Activated naive CD4-positive, alpha-beta T cell treated with anti-CD3 and anti-CD28 coated beads for 36 hours (primary cell): ENCODE data around the gene INAVA. TPM values are rescaled to one million over a fixed set of nuclear protein-coding genes. Genes with fewer than 3 reads are reported as not detected.

Experiments
- CTCF ChIA-PET: fragments of 350-600 bp; sonication (Branson Sonifier 250); formaldehyde crosslinking; loops from one replicate; lab custom pipeline; 2021; ENCODE audit warnings: antibody characterized with exemption; lab: Charles Lee
- DNase-seq: peaks from one replicate; pipeline ENCODE4 v3.0.0-alpha.2; 2020
- H3K27ac Mint-ChIP-seq: one replicate; pipeline ENCODE4 v1.8.0; 2021; ENCODE audit warnings: mild to moderate bottlenecking, mixed read lengths
- H3K27me3 Mint-ChIP-seq: one replicate; pipeline ENCODE4 v1.8.0; 2021; ENCODE audit warnings: low read depth, mixed read lengths
- H3K36me3 Mint-ChIP-seq: one replicate; pipeline ENCODE4 v1.8.0; 2021; ENCODE audit warnings: low read depth, mixed read lengths
- H3K4me1 Mint-ChIP-seq: one replicate; pipeline ENCODE4 v1.8.0; 2021; ENCODE audit warnings: low read depth, mixed read lengths
- H3K4me3 Mint-ChIP-seq: one replicate; pipeline ENCODE4 v1.8.0; 2021; ENCODE audit warnings: mild to moderate bottlenecking, moderate library complexity, mixed read lengths
- H3K9me3 Mint-ChIP-seq: one replicate; pipeline ENCODE4 v1.8.0; 2021; ENCODE audit warnings: mixed read lengths
- intact Hi-C: fragments of 100-400 bp; cut with micrococcal nuclease; formaldehyde crosslinking; loops from one replicate; pipeline ENCODE4 v1.15.1; 2023
- total RNA-seq, 2 experiments: library from RNA; stranded (reverse); gene quantifications; one replicate each; pipeline ENCODE4 v1.2.3, GENCODE V29; 2021

Gene INAVA
- total RNA-seq, 2 experiments from 2014 or later, result not detected

GRCh38 chr1:200892546-200892945, 2.2 kb upstream of the INAVA start:
- CTCF ChIA-PET, result interaction anchor here (0.6 to 0.9 kb wide), 2 partner anchors 81 to 173 kb away, joined by 3 to 4 read pairs; no protein-coding TSS in a partner anchor
- no peak overlapping the region for H3K4me3 Mint-ChIP-seq
- H3K4me1 Mint-ChIP-seq, result peaks cover 43% of the 10 kb centered on the region
- no peak overlapping the region for H3K27ac Mint-ChIP-seq
- no peaks in the 10 kb centered on the region for H3K36me3 Mint-ChIP-seq
- intact Hi-C loops, result no loop called here
- H3K27me3 Mint-ChIP-seq, result peaks cover 37% of the 10 kb centered on the region
- H3K9me3 Mint-ChIP-seq, result no peaks in the 10 kb centered on the region
- no peak for DNase-seq

- no peaks in the 10 kb centered on the region for H3K36me3 Mint-ChIP-seq
- peaks cover 37% of the 10 kb centered on the region for H3K27me3 Mint-ChIP-seq
- no peaks in the 10 kb centered on the region for H3K9me3 Mint-ChIP-seq
- no peak overlapping the region for H3K27ac Mint-ChIP-seq
- DNase-seq, result no peak
- H3K4me1 Mint-ChIP-seq, result peaks cover 39% of the 10 kb centered on the region
- CTCF ChIA-PET, result interaction anchor here (0.6 kb wide), 2 partner anchors 173 to 299 kb away, joined by 4 to 5 read pairs; no protein-coding TSS in a partner anchor
- H3K4me3 Mint-ChIP-seq, result no peak overlapping the region
- intact Hi-C loops, result no loop called here
These were observed 1.7 kb upstream of the INAVA start for GRCh38 chr1:200892958-200893357.

DNA sequence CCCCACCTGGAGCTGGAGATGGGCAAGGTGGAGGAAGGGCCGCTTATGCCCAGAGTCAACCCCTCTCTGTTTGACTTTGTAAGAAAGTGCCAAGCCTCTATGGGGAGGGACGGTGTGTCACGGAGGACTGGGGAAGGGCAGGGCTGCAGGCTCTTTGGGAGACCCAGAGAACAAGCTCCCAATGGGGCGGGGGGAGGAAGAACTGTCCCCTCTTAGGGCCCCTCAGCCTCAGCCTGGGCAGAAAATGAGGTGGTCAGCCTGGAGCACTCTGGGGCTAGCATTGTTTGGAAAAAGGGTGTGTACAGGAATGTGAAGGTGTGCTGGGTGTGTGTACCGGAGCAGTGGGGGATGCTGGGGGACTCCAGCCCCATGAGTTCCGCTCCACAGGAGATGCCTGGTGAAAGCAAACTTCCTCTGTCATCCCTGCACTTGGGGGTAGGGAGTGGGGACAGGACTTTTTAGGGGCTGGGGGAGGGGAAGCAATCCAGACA, 1.2 kb upstream of the INAVA start:
- intact Hi-C loops, result no loop called here
- H3K9me3 Mint-ChIP-seq, result no peaks in the 10 kb centered on the region
- H3K36me3 Mint-ChIP-seq, result no peaks in the 10 kb centered on the region
- H3K4me3 Mint-ChIP-seq, result no peak overlapping the region
- CTCF ChIA-PET, result interaction anchor here (0.6 kb wide), 1 partner anchor 299 kb away, joined by 5 read pairs; no protein-coding TSS in a partner anchor
- peaks cover 37% of the 10 kb centered on the region for H3K27me3 Mint-ChIP-seq
- no peak overlapping the region for H3K27ac Mint-ChIP-seq
- peaks cover 34% of the 10 kb centered on the region for H3K4me1 Mint-ChIP-seq
- no peak for DNase-seq

DNA sequence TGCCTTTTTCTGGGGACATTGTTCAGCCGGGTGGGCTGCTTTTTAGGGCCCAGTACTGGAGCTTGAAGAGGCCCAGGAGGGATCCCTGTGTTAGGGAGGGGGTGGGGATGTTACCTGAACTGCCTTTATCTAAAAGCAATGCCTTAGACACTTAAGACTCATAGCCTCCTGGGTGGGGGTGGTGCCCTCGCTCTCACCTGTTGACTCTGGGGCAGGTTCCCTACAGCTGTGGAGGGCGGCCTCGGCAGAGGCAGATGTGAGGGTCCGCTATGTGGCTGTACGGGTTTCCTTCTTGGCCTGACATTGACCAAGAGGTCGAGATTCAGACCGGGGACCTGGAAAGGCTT, 716 bp downstream of the INAVA start:
- H3K36me3 Mint-ChIP-seq, result no peaks in the 10 kb centered on the region
- peaks cover 35% of the 10 kb centered on the region for H3K27me3 Mint-ChIP-seq
- intact Hi-C loops, result no loop called here
- H3K4me3 Mint-ChIP-seq, result no peak overlapping the region
- no peaks in the 10 kb centered on the region for H3K9me3 Mint-ChIP-seq
- no peak for DNase-seq
- peaks cover 14% of the 10 kb centered on the region for H3K4me1 Mint-ChIP-seq
- H3K27ac Mint-ChIP-seq, result no peak overlapping the region
- CTCF ChIA-PET, result no interaction called here

GRCh38 chr1:200895801-200896530, 1.3 kb downstream of the INAVA start:
- intact Hi-C loops, result no loop called here
- H3K27ac Mint-ChIP-seq, result no peak overlapping the region
- H3K4me3 Mint-ChIP-seq, result no peak overlapping the region
- peaks cover 30% of the 10 kb centered on the region for H3K27me3 Mint-ChIP-seq
- CTCF ChIA-PET, result interaction anchor here (0.6 kb wide), 1 partner anchor 9 kb away, joined by 3 read pairs; no protein-coding TSS in a partner anchor
- no peaks in the 10 kb centered on the region for H3K9me3 Mint-ChIP-seq
- peaks cover 10% of the 10 kb centered on the region for H3K4me1 Mint-ChIP-seq
- no peak for DNase-seq
- no peaks in the 10 kb centered on the region for H3K36me3 Mint-ChIP-seq

DNA sequence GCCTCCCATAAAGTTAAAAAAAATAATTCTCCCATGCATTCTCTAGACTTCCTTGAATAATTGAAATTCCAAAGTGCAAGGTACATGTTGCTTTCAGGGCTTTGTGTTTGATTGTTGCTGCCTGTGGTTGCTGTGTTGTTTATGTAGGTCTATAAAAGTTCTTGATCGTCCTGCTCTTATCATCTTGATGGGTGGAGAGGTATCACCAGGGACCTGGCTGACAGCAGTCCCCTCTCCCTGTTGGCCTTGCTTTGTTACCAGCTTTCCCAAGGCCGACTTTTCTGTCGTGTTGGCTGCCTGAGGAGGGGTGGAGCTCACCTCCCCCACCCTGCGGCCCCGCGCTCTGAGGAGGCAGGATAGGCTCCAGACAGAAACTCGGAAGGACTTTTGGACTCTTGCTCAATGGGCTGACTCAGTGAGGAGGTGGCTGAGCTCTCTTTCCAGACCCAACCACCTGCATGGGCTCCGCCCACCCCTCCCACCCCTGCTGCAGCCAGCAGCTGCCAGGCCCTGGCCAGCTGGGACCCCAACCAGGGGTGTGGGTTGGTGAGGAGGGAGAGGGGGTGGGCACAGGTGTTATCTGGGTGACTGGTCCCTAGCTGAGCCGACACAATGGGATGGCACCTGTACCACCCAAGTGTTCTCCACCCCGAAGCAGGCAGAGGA, 2.0 kb downstream of the INAVA start:
- no peak overlapping the region for H3K27ac Mint-ChIP-seq
- intact Hi-C loops, result no loop called here
- CTCF ChIA-PET, result interaction anchor here (0.6 kb wide), 1 partner anchor 8 kb away, joined by 3 read pairs; no protein-coding TSS in a partner anchor
- no peak overlapping the region for H3K4me3 Mint-ChIP-seq
- DNase-seq, result no peak
- H3K9me3 Mint-ChIP-seq, result no peaks in the 10 kb centered on the region
- peaks cover 6% of the 10 kb centered on the region for H3K4me1 Mint-ChIP-seq
- peaks cover 26% of the 10 kb centered on the region for H3K27me3 Mint-ChIP-seq
- no peaks in the 10 kb centered on the region for H3K36me3 Mint-ChIP-seq

DNA sequence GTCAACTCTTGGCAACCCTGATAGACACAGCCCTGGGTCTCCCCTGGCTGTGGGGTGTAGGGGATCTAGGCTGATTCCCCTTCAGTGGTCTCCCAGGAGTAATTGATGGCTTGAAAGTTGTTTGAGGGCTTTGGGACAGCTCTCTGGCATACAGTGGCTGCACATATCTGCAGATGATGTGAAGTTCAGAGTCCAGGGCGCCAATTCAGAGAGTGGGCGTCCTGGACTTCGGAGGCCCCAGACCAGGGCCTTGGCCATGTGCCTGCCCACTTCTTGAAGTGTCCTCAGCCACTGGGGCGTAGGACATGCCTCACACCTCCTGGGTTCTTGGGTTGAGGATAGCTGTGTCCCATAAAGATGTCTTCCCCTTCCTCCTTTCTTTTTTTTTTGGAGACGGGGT, 2.6 kb downstream of the INAVA start:
- Mint-ChIP-seq H3K9me3 (no peaks in the 10 kb centered on the region), H3K27me3 (peaks cover 20% of the 10 kb centered on the region), H3K4me1 (no peaks in the 10 kb centered on the region), H3K27ac (no peak overlapping the region), H3K4me3 (no peak overlapping the region), H3K36me3 (no peaks in the 10 kb centered on the region)
- intact Hi-C loops, result no loop called here
- CTCF ChIA-PET, result no interaction called here
- no peak for DNase-seq

DNA sequence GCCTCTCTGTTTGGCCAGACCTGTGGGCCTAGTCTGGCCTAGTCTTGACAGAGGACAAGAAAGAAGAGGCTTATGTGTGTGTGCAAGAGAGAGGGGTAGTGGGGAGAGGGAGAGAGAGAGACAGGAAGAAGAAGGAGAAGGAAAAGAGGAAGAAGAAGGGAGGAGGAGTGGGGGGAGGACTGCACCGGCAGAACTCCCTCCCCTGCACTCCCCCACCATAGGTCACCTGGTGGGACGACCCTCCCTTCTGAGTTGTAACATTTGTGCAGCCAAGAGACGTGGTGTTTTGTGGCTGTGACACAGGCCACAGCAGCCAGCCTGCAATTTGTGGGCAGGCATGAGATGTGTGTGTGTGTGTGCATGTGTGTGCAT, 4.3 kb downstream of the INAVA start:
- CTCF ChIA-PET, result no interaction called here
- H3K9me3 Mint-ChIP-seq, result no peaks in the 10 kb centered on the region
- no peaks in the 10 kb centered on the region for H3K36me3 Mint-ChIP-seq
- no peak overlapping the region for H3K4me3 Mint-ChIP-seq
- intact Hi-C loops, result no loop called here
- H3K4me1 Mint-ChIP-seq, result no peaks in the 10 kb centered on the region
- no peak overlapping the region for H3K27ac Mint-ChIP-seq
- H3K27me3 Mint-ChIP-seq, result peaks cover 6% of the 10 kb centered on the region
- no peak for DNase-seq

DNA sequence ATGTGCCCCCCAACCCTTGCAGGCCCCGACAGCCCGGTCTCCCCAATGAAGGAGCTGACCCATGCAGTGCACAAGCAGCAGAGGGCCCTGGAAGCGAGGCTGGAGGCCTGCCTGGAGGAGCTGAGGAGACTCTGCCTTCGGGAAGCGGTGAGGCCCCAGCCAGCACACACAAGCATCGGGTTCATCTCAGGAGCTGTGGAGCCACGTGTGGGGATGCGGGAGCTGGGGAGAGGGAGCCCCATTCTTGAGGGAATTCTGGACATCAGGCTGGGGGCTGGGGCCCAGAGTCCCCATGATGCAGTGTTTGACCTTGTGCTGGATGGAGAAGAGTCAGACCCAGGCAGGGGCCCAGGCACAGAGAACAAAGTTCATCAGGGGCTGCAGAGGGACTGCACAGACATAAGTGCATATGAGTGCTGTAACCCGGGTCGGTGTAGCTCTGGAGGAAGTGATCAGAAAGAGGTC, 4.8 kb downstream of the INAVA start:
- Mint-ChIP-seq H3K27me3 (peaks cover 2% of the 10 kb centered on the region), H3K27ac (no peak overlapping the region), H3K4me1 (no peaks in the 10 kb centered on the region), H3K36me3 (no peaks in the 10 kb centered on the region), H3K9me3 (no peaks in the 10 kb centered on the region), H3K4me3 (no peak overlapping the region)
- CTCF ChIA-PET, result interaction anchor here (1.4 kb wide), 1 partner anchor 73 kb away, joined by 5 read pairs; no protein-coding TSS in a partner anchor
- intact Hi-C loops, result no loop called here
- DNase-seq, result no peak

DNA sequence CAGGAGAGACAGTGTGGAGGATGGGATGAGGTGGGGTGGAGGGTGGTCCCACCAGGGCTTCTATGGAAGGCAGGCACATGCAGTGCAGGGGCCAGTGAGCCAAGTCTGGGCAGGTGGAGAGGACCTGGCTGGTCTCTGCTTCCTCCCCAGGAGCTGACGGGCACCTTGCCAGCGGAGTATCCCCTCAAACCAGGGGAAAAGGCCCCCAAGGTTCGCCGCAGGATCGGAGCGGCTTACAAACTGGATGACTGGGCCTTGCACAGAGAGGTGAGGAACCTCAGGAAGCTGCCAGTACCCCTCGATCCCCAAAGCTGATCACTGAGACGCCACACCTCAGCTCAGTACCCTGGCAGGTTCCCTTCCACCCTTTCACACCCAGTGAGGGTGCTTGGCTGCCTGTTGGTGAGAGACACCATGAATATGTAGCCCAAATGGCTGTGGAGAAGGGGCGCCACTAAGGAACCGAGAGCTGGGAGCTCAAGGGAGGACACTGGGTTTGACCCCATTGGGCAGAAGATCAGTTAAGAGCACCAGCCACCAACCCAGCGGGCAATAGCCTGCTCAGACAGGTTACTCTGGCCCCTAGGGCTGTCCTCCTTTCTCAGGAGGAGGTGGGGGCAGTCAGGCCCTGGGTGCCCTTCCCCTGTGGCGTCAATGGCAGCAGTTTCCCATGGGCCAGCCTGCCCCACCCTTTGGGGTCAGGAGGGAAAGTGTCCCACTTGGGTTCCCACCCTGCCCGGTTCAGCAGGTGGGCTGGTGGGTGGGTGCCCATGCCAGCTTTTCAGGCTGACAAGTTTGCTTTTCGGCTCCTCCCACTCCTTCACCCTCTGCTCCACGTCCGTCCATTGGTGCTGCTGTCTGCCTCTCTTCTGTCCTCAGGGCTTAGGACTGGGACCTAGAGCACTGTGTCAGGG, 5.5 kb downstream of the INAVA start:
- DNase-seq, result no peak
- Mint-ChIP-seq H3K9me3 (no peaks in the 10 kb centered on the region), H3K27ac (no peak overlapping the region), H3K4me3 (no peak overlapping the region), H3K36me3 (no peaks in the 10 kb centered on the region), H3K27me3 (peaks cover 2% of the 10 kb centered on the region), H3K4me1 (peaks cover 2% of the 10 kb centered on the region)
- CTCF ChIA-PET, result interaction anchor here (1.4 kb wide), 1 partner anchor 72 kb away, joined by 5 read pairs; no protein-coding TSS in a partner anchor
- intact Hi-C loops, result no loop called here

GRCh38 chr1:200900877-200901276, 6.2 kb downstream of the INAVA start:
- Mint-ChIP-seq H3K4me1 (peaks cover 6% of the 10 kb centered on the region), H3K4me3 (no peak overlapping the region), H3K27ac (no peak overlapping the region), H3K36me3 (no peaks in the 10 kb centered on the region), H3K9me3 (no peaks in the 10 kb centered on the region), H3K27me3 (peaks cover 2% of the 10 kb centered on the region)
- no peak for DNase-seq
- CTCF ChIA-PET, result no interaction called here
- intact Hi-C loops, result no loop called here

- no peaks in the 10 kb centered on the region for H3K9me3 Mint-ChIP-seq
- H3K4me3 Mint-ChIP-seq, result no peak overlapping the region
- no peak overlapping the region for H3K27ac Mint-ChIP-seq
- no peaks in the 10 kb centered on the region for H3K36me3 Mint-ChIP-seq
- DNase-seq, result no peak
- H3K4me1 Mint-ChIP-seq, result peaks cover 10% of the 10 kb centered on the region
- peaks cover 1% of the 10 kb centered on the region for H3K27me3 Mint-ChIP-seq
- CTCF ChIA-PET, result no interaction called here
- intact Hi-C loops, result no loop called here
These were observed 6.7 kb downstream of the INAVA start for GRCh38 chr1:200901350-200901749.
